HEK293 (cell line): Measurements from ENCODE around the gene PTH1R.

Experiments used
- CTCF ChIA-PET: fragments of 350-600 bp; formaldehyde crosslinking; extraction: SDS; loops from one replicate; lab custom pipeline; 2021; ENCODE audit warnings: antibody characterized with exemption; lab: Yijun Ruan, JAX
- POLR2A ChIA-PET: fragments of 300-600 bp; formaldehyde crosslinking; extraction: SDS; loops from one replicate; lab custom pipeline; 2020; ENCODE audit warnings: antibody characterized with exemption, inconsistent platforms; lab: Yijun Ruan, JAX
- H3K27ac ChIP-seq: fragments of 200-500 bp; sonication (Bioruptor generic); 2 replicates; pipeline ENCODE4 v1.5.1; 2014; ENCODE audit warnings: low read depth, low read length, control low read depth, inconsistent platforms; ENCODE audit errors: extremely low read depth
- H3K36me3 ChIP-seq, 2 experiments: fragments of 200-500 bp in 1 of 2; sonication (Bioruptor generic) in 1 of 2; 1 replicate in 1 of 2; 2 replicates in 1 of 2; pipeline ENCODE4 v1.5.1; 2014 to 2017; ENCODE audit warnings: inconsistent platforms in 2 of 2, low read length in 2 of 2; ENCODE audit not compliant: control insufficient read depth in 2 of 2, insufficient read depth in 1 of 2
- H3K4me1 ChIP-seq: fragments of 200-500 bp; sonication (Bioruptor generic); 2 replicates; pipeline ENCODE4 v1.5.1; 2014; ENCODE audit warnings: mild to moderate bottlenecking, low read length, inconsistent platforms; ENCODE audit not compliant: control insufficient read depth, insufficient read depth
- H3K4me3 ChIP-seq: 2 replicates; pipeline ENCODE4 v1.5.1; 2011; ENCODE audit warnings: low read depth, mild to moderate bottlenecking, control low read depth, low read length, moderate library complexity
- H3K9me3 ChIP-seq: fragments of 200-500 bp; sonication (Bioruptor generic); 2 replicates; pipeline ENCODE4 v1.5.1; 2014; ENCODE audit warnings: low read depth, low read length, inconsistent platforms; ENCODE audit not compliant: control insufficient read depth, insufficient read depth
- FEZF1 ChIP-seq: fragments of 450-650 bp; formaldehyde crosslinking; IDR thresholded peaks from 2 replicates; pipeline ENCODE4 v1.5.1; 2016; ENCODE audit warnings: missing biosample characterization, missing genetic modification characterization
- KLF1 ChIP-seq: fragments of 450-650 bp; formaldehyde crosslinking; IDR thresholded peaks from 2 replicates; pipeline ENCODE4 v1.5.1; 2016; ENCODE audit warnings: missing biosample characterization, missing genetic modification characterization
- PATZ1 ChIP-seq: fragments of 450-650 bp; formaldehyde crosslinking; IDR thresholded peaks from 2 replicates; pipeline ENCODE4 v1.5.1; 2016; ENCODE audit warnings: missing biosample characterization, missing genetic modification characterization
- REPIN1 ChIP-seq: fragments of 450-650 bp; formaldehyde crosslinking; IDR thresholded peaks from 2 replicates; pipeline ENCODE4 v1.5.1; 2017; ENCODE audit warnings: missing biosample characterization, missing genetic modification characterization, low read depth
- SALL2 ChIP-seq: fragments of 450-650 bp; formaldehyde crosslinking; IDR thresholded peaks from 2 replicates; pipeline ENCODE4 v1.5.0; 2017; ENCODE audit warnings: missing biosample characterization, mild to moderate bottlenecking, missing genetic modification characterization, borderline replicate concordance
- SCRT2 ChIP-seq: fragments of 450-650 bp; formaldehyde crosslinking; IDR thresholded peaks from 2 replicates; pipeline ENCODE4 v1.5.1; 2016; ENCODE audit warnings: missing biosample characterization, missing genetic modification characterization
- ZBTB21 ChIP-seq: fragments of 450-650 bp; formaldehyde crosslinking; IDR thresholded peaks from 2 replicates; pipeline ENCODE4 v1.5.1; 2017; ENCODE audit warnings: missing biosample characterization, missing genetic modification characterization
- ZFHX2 ChIP-seq: fragments of 450-650 bp; formaldehyde crosslinking; conservative IDR thresholded peaks from 2 replicates; pipeline ENCODE4 v1.5.1; 2016; ENCODE audit warnings: missing biosample characterization, missing genetic modification characterization
- ZFP41 ChIP-seq: fragments of 450-650 bp; formaldehyde crosslinking; IDR thresholded peaks from 2 replicates; pipeline ENCODE4 v1.5.1; 2016; ENCODE audit warnings: missing biosample characterization, missing genetic modification characterization, borderline replicate concordance
- ZFP69B ChIP-seq: fragments of 450-650 bp; formaldehyde crosslinking; IDR thresholded peaks from 2 replicates; pipeline ENCODE4 v1.5.1; 2016; ENCODE audit warnings: missing biosample characterization, missing genetic modification characterization
- ZIC2 ChIP-seq: fragments of 450-650 bp; formaldehyde crosslinking; IDR thresholded peaks from 2 replicates; pipeline ENCODE4 v1.5.1; 2016; ENCODE audit warnings: missing biosample characterization, missing genetic modification characterization
- ZNF133 ChIP-seq: fragments of 450-650 bp; formaldehyde crosslinking; IDR thresholded peaks from 2 replicates; pipeline ENCODE4 v1.5.1; 2016; ENCODE audit warnings: missing biosample characterization, missing genetic modification characterization
- ZNF221 ChIP-seq: fragments of 450-650 bp; formaldehyde crosslinking; IDR thresholded peaks from 2 replicates; pipeline ENCODE4 v1.5.1; 2017; ENCODE audit warnings: missing biosample characterization, missing genetic modification characterization, borderline replicate concordance
- ZNF24 ChIP-seq: fragments of 450-650 bp; formaldehyde crosslinking; IDR thresholded peaks from 2 replicates; pipeline ENCODE4 v1.5.1; 2016; ENCODE audit warnings: missing biosample characterization, missing genetic modification characterization
- ZNF280C ChIP-seq: fragments of 450-650 bp; formaldehyde crosslinking; IDR thresholded peaks from 2 replicates; pipeline ENCODE4 v1.5.1; 2016; ENCODE audit warnings: missing biosample characterization, missing genetic modification characterization
- ZNF302 ChIP-seq: fragments of 450-650 bp; formaldehyde crosslinking; IDR thresholded peaks from 2 replicates; pipeline ENCODE4 v1.5.1; 2016; ENCODE audit warnings: missing biosample characterization, missing genetic modification characterization, low read depth
- ZNF354C ChIP-seq: fragments of 450-650 bp; formaldehyde crosslinking; IDR thresholded peaks from 2 replicates; pipeline ENCODE4 v1.5.1; 2016; ENCODE audit warnings: missing biosample characterization, missing genetic modification characterization, low read depth, borderline replicate concordance
- ZNF366 ChIP-seq: fragments of 450-650 bp; formaldehyde crosslinking; conservative IDR thresholded peaks from 2 replicates; pipeline ENCODE4 v1.5.1; 2016; ENCODE audit warnings: missing biosample characterization, missing genetic modification characterization
- ZNF394 ChIP-seq: fragments of 450-650 bp; formaldehyde crosslinking; IDR thresholded peaks from 2 replicates; pipeline ENCODE4 v1.5.1; 2016; ENCODE audit warnings: missing biosample characterization, missing genetic modification characterization, mild to moderate bottlenecking, moderate library complexity, borderline replicate concordance
- ZNF48 ChIP-seq: fragments of 450-650 bp; formaldehyde crosslinking; IDR thresholded peaks from 2 replicates; pipeline ENCODE4 v1.5.1; 2016; ENCODE audit warnings: missing biosample characterization, missing genetic modification characterization
- ZNF610 ChIP-seq: fragments of 450-650 bp; formaldehyde crosslinking; IDR thresholded peaks from 2 replicates; pipeline ENCODE4 v1.5.1; 2016; ENCODE audit warnings: missing biosample characterization, missing genetic modification characterization, borderline replicate concordance
- ZNF629 ChIP-seq: fragments of 450-650 bp; formaldehyde crosslinking; IDR thresholded peaks from 2 replicates; pipeline ENCODE4 v1.5.1; 2017; ENCODE audit warnings: missing biosample characterization, missing genetic modification characterization
- ZNF692 ChIP-seq: fragments of 450-650 bp; formaldehyde crosslinking; IDR thresholded peaks from 2 replicates; pipeline ENCODE4 v1.5.1; 2016; ENCODE audit warnings: missing biosample characterization, missing genetic modification characterization
- ZNF747 ChIP-seq: fragments of 450-650 bp; formaldehyde crosslinking; IDR thresholded peaks from 2 replicates; pipeline ENCODE4 v1.5.1; 2016; ENCODE audit warnings: missing biosample characterization, missing genetic modification characterization
- ZSCAN18 ChIP-seq: fragments of 450-650 bp; formaldehyde crosslinking; IDR thresholded peaks from 2 replicates; pipeline ENCODE4 v1.5.1; 2016; ENCODE audit warnings: missing biosample characterization, missing genetic modification characterization
- ZXDB ChIP-seq: fragments of 450-650 bp; formaldehyde crosslinking; IDR thresholded peaks from 2 replicates; pipeline ENCODE4 v1.5.1; 2016; ENCODE audit warnings: missing biosample characterization, missing genetic modification characterization

The PTH1R gene

GRCh38 chr3:46947546-46947901 lies 70.0 kb downstream of the PTH1R start:
- CTCF ChIA-PET = interaction anchor here (1.3 kb wide), 1 partner anchor 12 kb away, joined by 8 read pairs; no protein-coding TSS in a partner anchor
- Histone ChIP-seq H3K4me3 (no peak overlapping the region), H3K27ac (no peak overlapping the region), H3K9me3 (no peaks in the 10 kb centered on the region), H3K36me3 (peaks cover 0 to 21% of the 10 kb centered on the region in 2 experiments; a peak in 1 of 3 replicates), H3K4me1 (peaks cover 8% of the 10 kb centered on the region)
- POLR2A ChIA-PET = interaction anchor here (1.2 kb wide), 1 partner anchor 12 kb away, joined by 3 read pairs; no protein-coding TSS in a partner anchor
- no peak for TF ChIP-seq ZNF747 (tag by site-specific recombination)
- peak; percentile 51; the same call in 1 of the 2 replicates for TF ChIP-seq ZNF133 (tag by site-specific recombination)
- TF ChIP-seq, all 188 proteins: peak for 1

- ChIA-PET CTCF (interaction anchor here (1.1 to 1.3 kb wide), 2 partner anchors 12 kb away, joined by 3 to 8 read pairs; no protein-coding TSS in a partner anchor), POLR2A (interaction anchor here (0.5 to 1.2 kb wide), 2 partner anchors 13 to 28 kb away, joined by 3 to 9 read pairs; no protein-coding TSS in a partner anchor)
- peaks cover 8% of the 10 kb centered on the region for H3K4me1 ChIP-seq
- TF ChIP-seq KLF1 (peak; percentile 44; the same call in 1 of the 2 replicates), FEZF1 (tag by site-specific recombination) (no peak), ZNF354C (no peak), ZNF692 (tag by site-specific recombination) (peak; percentile 65; the same call in 1 of the 2 replicates), ZNF48 (tag by site-specific recombination) (no peak), ZIC2 (tag by site-specific recombination) (peak; percentile 86), ZBTB21 (peak; percentile 45; the same call in 1 of the 2 replicates), ZNF394 (tag by site-specific recombination) (no peak), REPIN1 (tag by site-specific recombination) (no peak), ZNF221 (tag by site-specific recombination) (no peak), ZNF280C (tag by site-specific recombination) (no peak), ZNF366 (0 out of 2 replicates have a peak, but pooled peaks have one; percentile 18), ZNF629 (peak; percentile 71), ZFP69B (tag by site-specific recombination) (0 out of 2 replicates have a peak, but pooled peaks have one; percentile 40), ZFP41 (tag by site-specific recombination) (no peak), SALL2 (tag by site-specific recombination) (no peak), ZFHX2 (tag by site-specific recombination) (no peak), ZSCAN18 (no peak), ZNF24 (tag by site-specific recombination) (peak; percentile 78; the same call in 1 of the 2 replicates), ZXDB (0 out of 2 replicates have a peak, but pooled peaks have one; percentile 21), ZNF302 (no peak), PATZ1 (tag by site-specific recombination) (peak; percentile 53), SCRT2 (tag by site-specific recombination) (peak; percentile 82), ZNF610 (no peak)
These were observed 70.7 kb downstream of the PTH1R start for GRCh38 chr3:46947981-46948791.

More at GRCh38 chr3:46947981-46948791, 70.7 kb downstream of the PTH1R start:
- H3K9me3 ChIP-seq = no peaks in the 10 kb centered on the region
- H3K36me3 ChIP-seq = peaks cover 0 to 18% of the 10 kb centered on the region in 2 experiments; a peak in 1 of 3 replicates
- H3K4me3 ChIP-seq = no peak overlapping the region
- H3K27ac ChIP-seq = peak overlapping the region; percentile 5; the same call in 1 of the 2 replicates
